MM.1S (cell line): Measurements from ENCODE around the gene NEURL1.

Source experiments
- DNase-seq: peaks from one replicate; pipeline ENCODE4 v3.0.0-alpha.2; 2015
- H2AFZ ChIP-seq: fragments of 300-600 bp; sonication (generic); 2 replicates; pipeline ENCODE4 v1.6.0; 2016; ENCODE audit warnings: antibody characterized with exemption, low read length
- H3F3A ChIP-seq: fragments of 300-600 bp; sonication (generic); 2 replicates; pipeline ENCODE4 v1.6.1; 2016; ENCODE audit warnings: mild to moderate bottlenecking, antibody characterized with exemption, low read length, moderate library complexity, mixed read lengths; ENCODE audit not compliant: insufficient read depth
- H3K27ac ChIP-seq: fragments of 300-600 bp; sonication (generic); 2 replicates; pipeline ENCODE4 v1.5.1; 2016; ENCODE audit warnings: mild to moderate bottlenecking, low read length
- H3K27me3 ChIP-seq: fragments of 300-600 bp; sonication (generic); replicated peaks from 2 replicates; pipeline ENCODE4 v1.6.0; 2016; ENCODE audit warnings: low read length; ENCODE audit not compliant: insufficient read depth
- H3K36me3 ChIP-seq: fragments of 300-600 bp; sonication (generic); replicated peaks from 2 replicates; pipeline ENCODE4 v1.6.1; 2016; ENCODE audit warnings: mild to moderate bottlenecking, low read length, mixed read lengths; ENCODE audit not compliant: insufficient read depth
- H3K4me1 ChIP-seq: fragments of 300-600 bp; sonication (generic); 2 replicates; pipeline ENCODE4 v1.6.1; 2016; ENCODE audit warnings: low read length, mixed read lengths
- H3K4me2 ChIP-seq: fragments of 300-600 bp; sonication (generic); 2 replicates; pipeline ENCODE4 v1.6.0; 2016; ENCODE audit warnings: low read depth, low read length
- H3K4me3 ChIP-seq: fragments of 300-600 bp; sonication (generic); 2 replicates; pipeline ENCODE4 v1.5.1; 2016; ENCODE audit warnings: low read length, mixed read lengths
- H3K79me2 ChIP-seq: fragments of 300-600 bp; sonication (generic); 2 replicates; pipeline ENCODE4 v1.6.1; 2016; ENCODE audit warnings: mixed run types, low read length, mixed read lengths
- H3K9ac ChIP-seq: fragments of 300-600 bp; sonication (generic); 2 replicates; pipeline ENCODE4 v1.6.1; 2016; ENCODE audit warnings: low read length, mixed read lengths
- H3K9me2 ChIP-seq: fragments of 300-600 bp; sonication (generic); replicated peaks from 2 replicates; pipeline ENCODE4 v1.6.1; 2016; ENCODE audit warnings: mild to moderate bottlenecking, low read length, mixed read lengths; ENCODE audit not compliant: insufficient read depth
- H3K9me3 ChIP-seq: fragments of 300-600 bp; sonication (generic); replicated peaks from 2 replicates; pipeline ENCODE4 v1.6.1; 2016; ENCODE audit warnings: mild to moderate bottlenecking, low read length, mixed read lengths; ENCODE audit not compliant: insufficient read depth
- H4K20me1 ChIP-seq: fragments of 300-600 bp; sonication (generic); 2 replicates; pipeline ENCODE4 v1.6.1; 2016; ENCODE audit warnings: mild to moderate bottlenecking, low read length, moderate library complexity, mixed read lengths; ENCODE audit not compliant: insufficient read depth
- CTCF ChIP-seq: fragments of 300-600 bp; sonication (generic); IDR thresholded peaks from 2 replicates; pipeline ENCODE4 v1.5.1; 2016; ENCODE audit warnings: antibody characterized with exemption, low read length, mixed read lengths
- EZH2 ChIP-seq: fragments of 300-600 bp; sonication (generic); optimal IDR thresholded peaks from 2 replicates; pipeline ENCODE3; 2017; ENCODE audit warnings: low read depth, mild to moderate bottlenecking, antibody characterized with exemption, low read length, mixed read lengths
- EZH2phosphoT487 ChIP-seq: fragments of 300-600 bp; sonication (generic); IDR thresholded peaks from 2 replicates; pipeline ENCODE4 v1.6.1; 2018; ENCODE audit warnings: antibody characterized with exemption, low read length

Gene NEURL1

GRCh38 chr10:103476046-103476768 is 17.3 kb upstream of the NEURL1 start:
- no peak overlapping the region; the same call in 1 of the 2 replicates for H3K9ac ChIP-seq
- DNase-seq: peak; percentile 31
- no peak overlapping the region for H3K4me3 ChIP-seq
- H3K9me3 ChIP-seq: no peaks in the 10 kb centered on the region
- H3K4me2 ChIP-seq: no peak overlapping the region
- peaks cover 19% of the 10 kb centered on the region for H3F3A ChIP-seq
- H2AFZ ChIP-seq: peak overlapping the region; percentile 70
- TF ChIP-seq CTCF (peak; percentile 59), EZH2phosphoT487 (no peak)
- H3K27me3 ChIP-seq: no peaks in the 10 kb centered on the region
- no peaks in the 10 kb centered on the region for H3K79me2 ChIP-seq
- H3K9me2 ChIP-seq: no peaks in the 10 kb centered on the region
- H3K27ac ChIP-seq: no peak overlapping the region
- no peaks in the 10 kb centered on the region for H3K36me3 ChIP-seq
- no peaks in the 10 kb centered on the region for H4K20me1 ChIP-seq
- H3K4me1 ChIP-seq: peaks cover 25% of the 10 kb centered on the region

GRCh38 chr10:103478671-103479070 is 14.8 kb upstream of the NEURL1 start:
- Histone ChIP-seq H3K9ac (no peak overlapping the region), H3F3A (no peaks in the 10 kb centered on the region), H3K36me3 (no peaks in the 10 kb centered on the region), H3K4me3 (no peak overlapping the region), H2AFZ (no peak overlapping the region), H3K79me2 (no peaks in the 10 kb centered on the region), H4K20me1 (no peaks in the 10 kb centered on the region), H3K4me1 (peaks cover 9% of the 10 kb centered on the region), H3K27ac (no peak overlapping the region), H3K9me2 (no peaks in the 10 kb centered on the region), H3K9me3 (no peaks in the 10 kb centered on the region), H3K27me3 (no peaks in the 10 kb centered on the region), H3K4me2 (no peak overlapping the region)
- no peak for DNase-seq
- no peak for TF ChIP-seq EZH2
- no peak for TF ChIP-seq CTCF
- TF ChIP-seq EZH2phosphoT487: no peak

GRCh38 chr10:103479135-103479534 is 14.4 kb upstream of the NEURL1 start, which contains the start of gene CALHM3:
TSS of gene CALHM3 (minus strand) at chr10:103479240. CDS start at chr10:103479032, 208 bp downstream.
- no peak within 1 kb of the TSS for H3K9ac ChIP-seq

More at GRCh38 chr10:103479135-103479534, 14.4 kb upstream of the NEURL1 start, which contains the start of gene CALHM3:
- no peaks in the 10 kb centered on the region for H4K20me1 ChIP-seq
- H2AFZ ChIP-seq: no peak within 1 kb of the TSS
- no peaks in the 10 kb centered on the region for H3F3A ChIP-seq
- no peaks in the 10 kb centered on the region for H3K79me2 ChIP-seq
- no peak within 1 kb of the TSS for H3K27ac ChIP-seq
- no peaks in the 10 kb centered on the region for H3K27me3 ChIP-seq
- H3K4me3 ChIP-seq: no peak within 1 kb of the TSS
- no peak for DNase-seq
- H3K36me3 ChIP-seq: no peaks in the 10 kb centered on the region
- H3K9me3 ChIP-seq: no peaks in the 10 kb centered on the region
- H3K4me1 ChIP-seq: peaks cover 9% of the 10 kb centered on the region
- TF ChIP-seq CTCF: no peak
- no peak for TF ChIP-seq EZH2
- TF ChIP-seq EZH2phosphoT487: no peak
- no peak within 1 kb of the TSS for H3K4me2 ChIP-seq
- no peaks in the 10 kb centered on the region for H3K9me2 ChIP-seq
